ENCODE results near the gene GPR17.

GPR17 gene

DNA sequence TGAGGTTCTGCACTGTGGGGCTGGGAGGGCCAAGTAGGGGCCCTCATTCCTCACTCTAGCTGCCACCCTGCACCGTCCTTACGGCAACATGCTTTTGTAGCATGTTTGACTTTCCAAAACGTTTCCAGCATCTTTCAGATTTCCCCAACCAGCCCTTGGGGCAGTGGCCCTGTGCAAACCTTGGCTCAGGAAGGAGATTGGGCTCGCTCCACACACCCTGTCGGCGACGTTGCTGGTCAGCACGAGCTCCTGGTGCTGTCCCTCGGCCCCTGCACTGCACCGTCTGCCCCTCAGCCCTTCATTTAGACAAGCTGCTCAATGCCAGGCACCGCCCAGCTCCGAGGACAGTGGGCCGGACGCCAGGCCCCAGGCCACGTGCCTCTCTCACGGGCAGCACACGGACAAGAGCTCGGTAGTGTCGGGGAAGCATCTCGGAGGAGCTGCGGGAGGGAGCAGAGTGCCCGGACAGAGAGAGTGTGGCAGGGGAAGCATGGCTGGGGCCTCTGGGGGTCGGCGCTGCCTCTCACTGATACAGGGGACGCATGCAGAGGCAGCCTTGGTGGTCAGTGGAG lies 6.9 kb downstream of the GPR17 start:
- in situ Hi-C loops (cut with HindIII; ENCODE audit: low sequenced_read_pairs) = no loop called here

DNA sequence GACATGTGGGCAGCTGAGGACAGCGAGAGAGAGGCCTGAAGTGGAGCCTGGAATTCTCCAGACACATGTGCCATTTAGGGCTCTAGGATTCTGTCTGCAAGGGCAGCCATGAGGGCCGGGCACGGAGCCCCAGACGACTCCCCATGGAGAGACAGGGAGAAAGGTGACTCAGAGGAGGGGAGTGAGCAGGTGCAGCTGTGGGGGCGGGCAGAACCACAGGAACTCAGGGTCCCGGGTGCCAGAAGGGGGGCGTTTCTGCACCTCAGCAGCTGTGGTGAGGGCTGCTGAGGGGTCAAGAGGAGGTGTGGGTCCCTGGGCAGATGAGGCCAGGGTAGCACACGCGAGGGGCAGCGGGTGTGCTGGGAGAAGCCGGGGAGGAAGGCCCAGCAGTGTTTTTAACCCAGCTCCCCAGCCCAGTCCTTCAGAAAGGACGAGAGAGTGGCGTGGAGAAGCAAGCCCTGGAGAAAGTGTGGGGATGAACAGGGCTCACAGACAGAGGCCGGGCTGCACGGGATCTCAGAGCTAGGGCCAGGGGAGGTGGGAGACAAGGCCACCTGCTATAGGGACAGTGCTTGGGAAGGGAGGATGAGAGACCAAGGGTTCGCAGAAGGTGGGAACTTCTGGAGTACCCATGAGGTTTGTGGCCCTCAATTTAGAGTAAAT lies 7.6 kb downstream of the GPR17 start:
- in situ Hi-C loops (cut with HindIII; ENCODE audit: low sequenced_read_pairs) = no loop called here

DNA sequence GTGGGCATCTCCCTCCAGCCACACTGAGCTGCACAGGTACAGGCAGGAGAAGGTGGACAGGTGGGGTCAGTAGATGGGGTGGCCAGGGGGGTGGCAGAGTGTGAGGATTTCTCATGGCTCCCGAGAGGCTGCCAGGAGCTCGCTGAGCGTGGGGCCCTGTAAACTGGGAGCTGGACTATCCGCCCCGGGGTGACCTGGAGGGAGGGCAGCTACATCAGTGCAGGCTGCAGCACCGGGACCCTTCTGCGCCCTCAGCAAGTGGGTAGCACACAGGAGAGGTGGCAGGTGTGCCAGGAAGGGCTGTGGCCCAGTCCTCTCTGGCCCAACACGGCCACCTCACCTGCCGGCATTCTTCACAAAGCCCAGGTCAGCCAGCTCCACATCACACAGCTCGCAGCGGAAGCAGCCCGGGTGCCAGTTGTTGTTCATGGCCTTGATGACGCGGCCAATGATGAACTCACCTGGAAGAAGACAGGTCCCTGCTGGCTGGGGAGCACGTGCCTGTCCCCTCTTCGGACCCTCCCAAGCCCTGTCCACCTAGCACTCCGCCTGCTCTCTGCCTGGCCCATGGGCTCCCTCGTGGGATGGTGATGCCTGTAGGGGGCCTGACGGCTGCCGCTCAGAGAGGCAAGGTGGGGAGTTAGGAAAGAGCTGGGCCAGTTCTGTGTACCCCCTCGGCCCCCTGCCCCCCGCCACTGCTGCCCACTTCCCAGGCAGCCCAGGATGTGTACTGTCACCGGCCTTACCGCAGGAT lies 8.3 kb downstream of the GPR17 start:
- in situ Hi-C loops (cut with HindIII; ENCODE audit: low sequenced_read_pairs) = no loop called here

DNA sequence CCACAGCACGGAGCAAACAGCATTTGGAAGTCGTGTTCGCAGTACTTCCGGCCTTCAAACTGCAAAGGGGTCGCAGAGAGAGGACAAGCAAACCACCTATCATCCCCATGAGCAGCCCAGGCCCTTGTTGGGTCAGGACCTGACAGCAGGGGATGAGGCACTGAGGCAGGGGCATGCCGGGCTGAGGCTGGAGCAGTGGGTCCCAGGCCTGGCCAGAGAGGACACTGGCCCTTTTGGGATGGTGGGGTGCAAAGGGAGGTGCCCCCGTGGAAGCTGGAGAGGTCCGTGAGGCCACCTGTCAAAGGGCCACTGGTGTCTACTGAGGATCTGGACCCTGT lies 8.9 kb downstream of the GPR17 start:
- in situ Hi-C loops (cut with HindIII; ENCODE audit: low sequenced_read_pairs) = no loop called here

DNA sequence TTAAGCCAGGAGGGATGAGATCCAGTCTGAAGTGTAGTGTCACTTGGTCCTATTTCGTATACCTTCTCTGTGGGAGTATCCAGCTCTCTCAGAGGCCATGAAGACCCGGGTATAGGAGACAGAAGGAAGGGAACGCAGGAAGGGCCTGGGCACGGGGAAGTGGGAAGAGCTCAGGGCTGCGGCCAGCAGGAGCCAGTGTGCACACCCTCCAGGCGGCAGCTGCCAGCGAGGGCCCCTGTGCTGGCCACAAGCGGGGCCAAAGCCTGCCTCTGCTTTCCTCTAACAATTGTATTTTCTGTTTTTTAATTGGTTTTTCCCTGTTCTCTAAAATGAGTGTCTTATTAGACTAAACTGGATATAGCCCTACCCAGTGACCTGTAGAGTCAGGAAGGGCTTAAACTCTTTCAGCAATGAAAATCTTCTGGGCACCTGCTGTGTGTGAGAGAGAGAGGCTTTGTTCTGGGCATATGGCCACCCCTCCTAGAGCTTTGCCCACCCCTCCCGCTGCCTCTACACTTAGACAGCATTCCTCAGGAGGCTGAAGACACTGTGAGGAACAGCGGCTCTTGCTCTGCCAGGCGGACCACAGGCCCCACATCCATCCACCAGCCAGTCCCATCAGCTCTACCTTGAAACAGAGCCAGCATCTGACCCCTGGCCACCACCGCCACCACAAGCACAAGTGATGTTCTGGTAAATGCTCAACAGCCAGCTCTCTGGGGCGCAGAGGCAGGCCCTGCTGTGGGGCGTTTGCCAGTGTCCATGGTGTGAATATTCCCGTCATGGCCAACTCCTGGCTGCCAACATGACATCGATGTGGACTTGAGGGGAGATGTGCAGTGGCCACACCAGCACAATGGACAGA lies 9.5 kb downstream of the GPR17 start:
- in situ Hi-C loops (cut with HindIII; ENCODE audit: low sequenced_read_pairs) = no loop called here

DNA sequence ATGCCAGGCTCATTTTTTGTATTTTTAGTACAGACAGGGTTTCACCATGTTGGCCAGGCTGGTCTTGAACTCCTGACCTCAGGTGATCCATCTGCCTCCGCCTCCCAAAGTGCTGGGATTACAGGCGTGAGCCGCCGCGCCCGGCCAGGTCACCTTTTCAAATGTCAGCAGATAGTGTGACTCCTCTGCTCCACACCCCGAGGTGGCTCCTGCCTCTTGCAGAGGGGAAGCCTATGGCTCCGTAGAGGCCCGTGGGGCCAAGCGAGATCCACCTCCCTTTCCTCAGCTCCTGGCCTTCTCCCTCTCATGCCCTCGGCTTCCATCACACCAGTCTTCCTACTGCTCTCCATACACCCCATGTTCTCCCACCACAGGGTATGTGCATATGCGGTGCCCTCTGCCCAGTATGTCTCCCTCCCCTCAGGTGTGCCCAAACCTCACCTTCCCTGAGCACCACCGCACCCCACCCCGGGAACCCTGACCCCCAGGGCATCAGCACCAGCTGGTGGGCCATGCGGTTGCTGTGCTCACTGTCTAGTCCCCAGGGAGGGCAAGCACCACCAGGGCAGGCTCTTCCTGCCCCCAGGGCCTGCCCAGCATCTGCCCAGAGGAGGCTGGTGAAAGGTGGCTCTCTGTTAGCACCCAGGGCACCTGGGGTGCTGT lies 10.7 kb downstream of the GPR17 start:
- in situ Hi-C loops (cut with HindIII; ENCODE audit: low sequenced_read_pairs) = no loop called here

DNA sequence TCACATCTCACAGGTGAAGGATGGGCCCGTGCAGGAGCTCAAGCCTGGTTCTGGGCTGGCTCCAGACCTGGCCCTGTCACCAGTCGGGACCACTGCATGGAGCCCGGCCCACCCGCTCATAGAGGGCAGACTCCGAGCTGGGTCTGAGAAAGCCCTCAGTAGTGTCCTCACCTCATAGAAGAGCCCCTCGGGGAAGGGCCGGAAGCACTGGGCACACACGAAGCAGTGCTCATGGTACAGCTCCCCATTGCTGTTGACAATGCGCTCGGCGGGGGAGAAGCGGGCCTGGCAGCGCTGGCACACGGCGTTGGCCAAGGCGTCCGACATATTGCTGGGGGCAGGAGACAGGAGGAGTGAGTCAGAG lies 11.3 kb downstream of the GPR17 start:
- in situ Hi-C loops (cut with HindIII; ENCODE audit: low sequenced_read_pairs) = no loop called here

DNA sequence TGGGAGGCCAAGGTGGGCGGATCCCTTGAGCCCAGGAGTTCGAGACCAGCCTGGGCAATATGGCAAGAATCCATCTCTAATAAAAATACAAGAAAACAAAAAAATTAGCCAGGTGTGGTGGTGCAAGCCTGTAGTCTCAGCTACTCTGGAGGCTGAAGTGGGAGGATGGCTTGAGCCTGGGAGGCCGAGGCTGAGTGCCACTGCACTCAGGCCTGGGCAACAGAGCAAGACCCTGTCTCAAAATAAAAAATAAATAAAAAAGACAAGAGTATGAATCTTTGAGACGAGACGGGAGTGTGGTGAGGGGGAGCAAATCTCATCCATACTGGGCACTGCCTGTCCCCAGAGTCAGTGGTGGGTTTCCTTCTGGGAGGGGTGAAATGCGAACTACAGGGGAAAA lies 12.2 kb downstream of the GPR17 start:
- in situ Hi-C loops (cut with HindIII; ENCODE audit: low sequenced_read_pairs) = no loop called here

DNA sequence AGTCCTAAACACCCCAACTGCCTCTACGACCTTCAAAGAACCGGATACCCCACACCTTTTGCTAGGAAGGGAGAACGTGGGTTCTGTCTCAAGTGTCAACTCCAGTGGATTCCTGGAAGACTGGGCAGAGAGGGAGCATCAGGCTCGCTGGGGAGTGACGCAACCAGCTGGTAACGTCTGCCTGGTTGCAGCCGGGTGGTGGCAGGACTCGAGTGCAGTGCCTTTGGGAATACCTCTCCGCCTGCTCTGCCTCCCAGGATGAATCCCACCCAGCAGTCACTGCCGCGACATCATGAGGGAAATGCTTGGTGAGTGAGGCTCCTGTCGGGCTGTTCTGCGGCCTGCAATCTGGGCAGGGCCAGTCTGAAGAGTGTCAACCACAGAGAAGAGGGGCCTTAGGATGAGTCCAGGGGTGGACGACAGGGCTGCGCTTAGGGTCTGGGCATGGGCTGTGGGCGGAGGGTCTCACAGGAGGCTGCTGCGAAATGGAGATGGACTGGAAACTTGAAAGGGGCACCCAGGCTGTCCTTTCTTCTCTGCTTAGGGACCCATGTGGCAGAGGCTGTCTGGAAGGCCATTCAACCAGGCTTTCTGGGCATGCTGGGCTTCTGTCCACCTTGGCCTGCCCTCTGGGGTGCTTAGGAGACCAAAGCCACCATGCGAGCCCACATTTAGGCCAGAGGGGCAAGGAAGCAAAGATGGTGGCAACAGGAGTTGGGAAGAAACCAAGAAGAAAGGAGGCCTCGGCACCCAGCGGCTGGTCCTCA lies 12.9 kb downstream of the GPR17 start:
- in situ Hi-C loops (cut with HindIII; ENCODE audit: low sequenced_read_pairs) = no loop called here

DNA sequence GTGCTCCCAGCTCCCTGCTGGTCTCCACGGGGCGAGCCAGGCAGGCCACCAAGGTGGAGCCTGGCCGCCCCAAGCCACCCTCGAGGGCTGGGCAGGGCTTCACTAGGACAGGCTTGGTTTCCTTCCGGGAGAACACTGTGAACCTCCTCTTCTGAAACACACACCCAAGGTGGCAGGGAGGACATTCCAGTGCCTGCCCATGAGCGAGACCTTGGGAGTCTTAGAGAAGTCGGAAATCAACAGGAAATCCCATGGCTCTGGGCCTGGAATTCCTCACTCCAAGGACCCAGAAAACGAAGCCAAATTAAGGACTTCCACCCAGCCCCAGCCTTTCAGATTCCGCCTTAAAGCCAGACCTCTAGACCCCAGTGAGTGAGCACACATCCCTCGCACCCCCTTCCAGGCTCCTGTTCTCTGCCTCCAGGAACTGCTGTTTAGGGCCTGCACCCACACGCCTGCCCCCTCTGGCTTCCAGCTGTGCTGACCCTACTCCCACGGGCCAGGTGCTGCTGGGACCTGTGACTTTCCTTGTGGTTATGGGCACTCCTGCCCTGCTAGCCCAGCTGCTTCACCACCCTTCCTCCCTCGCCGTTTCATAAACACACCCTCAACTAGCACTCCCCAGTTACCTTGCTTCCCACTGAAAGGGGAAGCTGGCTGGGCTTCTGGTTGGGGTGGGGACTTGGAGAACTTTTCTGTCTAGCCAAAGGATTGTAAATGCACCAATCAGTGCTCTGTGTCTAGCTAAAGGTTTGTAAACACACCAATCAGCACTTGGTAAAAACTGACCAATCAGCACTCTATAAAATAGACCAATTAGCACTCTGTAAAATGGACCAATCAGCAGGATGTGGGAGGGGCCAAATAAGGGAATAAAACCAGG lies 13.7 kb downstream of the GPR17 start:
- in situ Hi-C loops (cut with HindIII; ENCODE audit: low sequenced_read_pairs) = no loop called here

DNA sequence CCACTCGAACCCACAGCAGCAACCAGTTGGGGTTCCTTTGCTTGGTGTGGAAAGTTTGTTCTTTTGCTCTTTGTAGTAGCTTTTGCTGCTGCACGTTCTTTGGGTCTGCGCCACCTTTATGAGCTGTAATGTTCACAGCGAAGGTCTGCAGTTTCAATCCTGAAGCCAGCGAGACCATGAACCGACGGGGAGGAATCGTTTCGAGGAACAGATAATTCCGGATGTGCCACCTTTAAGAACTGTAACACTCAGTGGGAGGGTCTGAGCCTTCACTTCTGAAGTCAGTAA lies 14.3 kb downstream of the GPR17 start:
- in situ Hi-C loops (cut with HindIII; ENCODE audit: low sequenced_read_pairs) = no loop called here

DNA sequence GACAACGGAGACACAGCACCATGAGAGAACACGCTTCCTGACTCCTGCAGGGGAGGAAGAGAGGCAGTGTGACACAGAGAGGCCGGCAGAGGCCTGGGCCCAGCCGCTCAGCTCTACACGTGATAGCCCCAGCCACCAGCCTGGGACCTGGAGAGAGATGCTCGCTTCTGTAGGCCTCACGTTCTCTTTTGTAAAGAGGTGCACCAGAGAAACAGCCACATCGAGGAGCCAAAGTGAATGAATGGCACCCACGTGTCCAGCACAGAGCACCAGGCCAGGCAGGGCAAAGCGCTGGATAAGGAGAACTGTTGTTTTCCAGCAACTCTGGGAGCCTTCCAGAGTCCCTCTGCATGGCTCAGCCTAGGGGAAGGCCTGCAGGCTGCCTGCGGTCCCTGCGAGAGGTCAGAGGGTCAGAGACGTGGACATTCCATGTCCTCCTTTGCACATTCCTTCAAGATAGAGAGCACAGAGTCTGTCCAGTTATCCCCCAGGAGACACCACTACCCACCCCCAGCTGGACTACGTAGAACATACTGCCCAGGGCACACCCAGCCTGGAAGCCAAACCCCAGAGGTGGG lies 15.2 kb downstream of the GPR17 start:
- in situ Hi-C loops (cut with HindIII; ENCODE audit: low sequenced_read_pairs) = no loop called here

DNA sequence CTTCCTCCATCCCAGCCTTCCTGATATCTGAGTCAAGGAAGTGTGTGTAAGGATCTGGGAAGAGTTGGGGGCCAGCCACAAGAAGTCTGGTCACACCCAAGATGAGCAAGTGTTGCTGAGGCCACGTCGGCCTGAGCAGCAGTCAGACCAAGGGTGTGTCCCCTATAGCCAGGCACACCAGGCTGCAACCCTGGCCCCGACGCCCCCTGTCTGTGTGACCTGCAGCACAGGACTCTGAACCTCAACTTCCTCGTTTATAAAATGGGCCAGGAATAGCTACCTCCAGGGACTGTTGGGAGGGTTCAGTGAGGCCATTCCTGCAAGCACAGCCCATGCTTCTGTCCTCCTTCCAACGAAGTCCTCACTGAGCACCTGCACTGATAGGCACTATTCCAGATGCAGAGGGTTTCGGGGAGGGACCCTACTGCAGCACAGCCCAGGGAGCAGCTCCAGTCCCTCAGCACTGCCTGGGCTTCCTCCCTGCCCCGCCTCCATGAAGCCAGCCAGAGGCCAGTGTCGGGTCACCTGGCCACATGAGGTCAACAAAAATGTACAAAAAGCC lies 16.1 kb downstream of the GPR17 start:
- in situ Hi-C loops (cut with HindIII; ENCODE audit: low sequenced_read_pairs) = no loop called here

DNA sequence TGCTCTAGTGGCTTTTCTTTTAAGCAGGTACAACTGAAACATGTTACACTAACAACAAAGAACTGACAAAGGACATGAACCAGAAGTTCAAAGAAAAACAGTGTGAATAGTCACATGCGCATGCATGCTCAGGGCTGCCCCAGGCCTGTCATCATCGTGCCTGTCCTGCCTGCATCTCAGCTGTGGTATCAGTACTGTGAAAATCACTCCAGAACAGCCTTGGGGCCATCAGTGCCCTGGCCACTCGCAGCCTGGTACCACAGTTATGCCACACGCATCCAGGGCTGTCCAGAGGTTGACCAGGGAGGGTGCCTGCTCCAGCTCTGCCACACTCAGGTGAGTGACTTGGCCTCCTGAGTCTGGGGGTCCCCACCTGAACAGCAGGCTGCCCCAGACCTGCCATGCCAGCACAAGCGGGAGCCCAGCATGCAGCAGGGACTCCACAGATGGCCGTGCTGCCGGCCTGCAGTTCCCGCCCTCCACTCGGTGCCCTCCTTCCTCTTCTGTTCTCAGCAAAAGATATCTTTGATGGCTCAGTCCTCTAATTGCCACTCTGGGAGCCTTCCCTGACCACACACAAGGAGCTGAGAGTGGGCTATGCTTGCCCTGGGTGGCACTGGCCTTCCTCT lies 17.1 kb downstream of the GPR17 start:
- in situ Hi-C loops (cut with HindIII; ENCODE audit: low sequenced_read_pairs) = no loop called here

DNA sequence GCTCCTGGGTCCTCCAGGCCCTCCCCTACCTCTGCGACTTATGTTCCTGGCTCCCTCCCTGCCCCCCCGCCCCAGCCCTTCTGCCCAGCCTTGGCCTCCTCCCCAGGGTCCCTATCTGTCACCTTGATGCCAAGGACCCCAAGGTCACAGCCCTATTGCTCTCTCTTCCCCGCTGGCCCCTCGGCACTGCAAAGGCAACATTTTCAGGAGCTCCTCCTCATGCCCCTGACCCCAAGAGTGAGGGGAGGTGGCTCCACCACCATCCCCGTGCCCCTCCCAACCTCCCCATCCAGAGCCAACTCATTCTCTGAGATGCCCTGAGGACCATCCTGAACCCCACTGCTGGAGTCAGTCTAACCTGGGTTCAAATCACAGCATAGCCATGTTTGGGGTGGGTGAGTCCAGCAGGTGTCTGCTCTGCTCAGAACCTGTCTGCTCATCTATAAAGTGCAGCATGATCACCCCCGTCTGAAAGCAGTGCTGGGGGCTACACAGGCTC lies 17.7 kb downstream of the GPR17 start:
- in situ Hi-C loops (cut with HindIII; ENCODE audit: low sequenced_read_pairs) = no loop called here

DNA sequence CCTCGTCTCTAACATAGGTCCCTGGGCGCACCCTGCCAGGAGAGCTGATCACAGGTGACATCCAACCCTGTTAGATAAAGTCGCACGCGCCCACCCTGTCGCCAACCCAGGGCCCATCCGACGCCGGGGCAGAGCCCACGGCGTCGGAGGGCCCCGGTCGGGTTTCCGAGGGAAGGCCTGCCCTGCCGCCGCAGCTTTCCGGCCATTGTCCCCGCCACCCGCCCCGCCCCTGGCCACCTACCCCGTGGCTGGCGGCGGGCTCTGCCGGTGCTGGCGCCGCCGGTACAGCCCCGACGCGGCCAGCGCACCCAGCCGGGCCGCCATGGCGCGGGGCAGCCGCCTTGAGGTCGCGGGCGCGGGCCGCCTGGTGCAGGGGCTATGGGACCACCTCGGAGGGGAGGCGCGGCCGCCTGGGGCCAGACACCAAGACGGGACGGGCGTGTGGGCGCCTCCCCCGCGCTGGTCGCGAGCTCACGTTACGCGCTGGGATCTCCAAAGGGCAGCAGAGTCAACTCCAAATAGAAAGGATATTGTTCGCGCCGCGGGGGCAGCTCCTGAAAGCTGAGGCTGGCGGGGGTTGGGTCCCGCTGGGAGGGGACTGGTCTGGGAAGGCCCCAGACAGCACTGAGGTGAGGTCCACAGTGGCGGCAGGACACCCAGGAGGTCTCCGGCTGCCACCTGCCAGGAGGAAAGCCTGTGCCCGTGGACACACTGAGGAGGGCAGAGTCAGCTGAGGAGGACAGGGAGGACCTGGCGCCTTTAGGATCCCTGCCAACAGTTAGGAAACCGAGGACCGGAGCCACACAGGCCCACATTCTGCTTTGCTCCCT lies 18.3 kb downstream of the GPR17 start:
- in situ Hi-C loops (cut with HindIII; ENCODE audit: low sequenced_read_pairs) = no loop called here

DNA sequence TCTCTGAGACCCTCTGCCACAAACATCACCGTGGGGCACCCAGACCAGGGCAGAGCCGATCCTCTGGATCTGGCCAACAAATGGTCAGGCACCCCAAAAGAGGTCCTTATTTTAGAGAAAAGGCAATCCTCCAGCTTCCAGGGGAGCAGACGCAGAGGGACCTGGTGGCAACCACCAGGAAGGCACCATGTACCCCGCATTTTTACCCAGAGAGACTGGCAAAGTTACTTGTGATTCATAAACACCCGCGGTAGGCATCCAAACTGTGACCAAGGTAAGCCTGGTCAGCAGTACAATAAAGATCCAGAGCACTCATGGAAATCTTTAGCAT lies 18.9 kb downstream of the GPR17 start:
- in situ Hi-C loops (cut with HindIII; ENCODE audit: low sequenced_read_pairs) = no loop called here
